Fibroblast of lung (primary cell): ENCODE data around the gene WDR13. TPM values are rescaled to one million over a fixed set of nuclear protein-coding genes. Genes with fewer than 3 reads are reported as not detected.

Experiments
- DNase-seq, 2 donors: peaks; one replicate each; pipeline versions ENCODE4 v3.0.0 to v3.0.0-alpha.2; 2010; ENCODE audit warnings: low read depth in 2 of 2
- H2AFZ ChIP-seq: 2 replicates; pipeline ENCODE4 v1.5.1; 2012; ENCODE audit warnings: low read length, control low read depth, inconsistent platforms
- H3K27ac ChIP-seq: 2 replicates; pipeline ENCODE4 v1.5.1; 2011; ENCODE audit warnings: low read length, control low read depth; ENCODE audit not compliant: insufficient read depth
- H3K27me3 ChIP-seq: 2 replicates; pipeline ENCODE4 v1.5.1; 2011; ENCODE audit warnings: mild to moderate bottlenecking, low read length; ENCODE audit not compliant: control insufficient read depth, insufficient read depth
- H3K36me3 ChIP-seq: 2 replicates; pipeline ENCODE4 v1.5.1; 2011; ENCODE audit warnings: low read length; ENCODE audit not compliant: control insufficient read depth, insufficient read depth
- H3K4me1 ChIP-seq: 2 replicates; pipeline ENCODE4 v1.5.1; 2011; ENCODE audit warnings: low read length; ENCODE audit not compliant: control insufficient read depth, insufficient read depth; ENCODE audit errors: extremely low read depth
- H3K4me2 ChIP-seq: 2 replicates; pipeline ENCODE4 v1.5.1; 2011; ENCODE audit warnings: low read length, control low read depth; ENCODE audit not compliant: insufficient read depth; ENCODE audit errors: extremely low read depth
- H3K4me3 ChIP-seq, 4 experiments: fragments of 200-600 bp in 1 of 4; sonication (generic) in 1 of 4; replicated peaks in 1 of 4; 2 replicates each; pipeline ENCODE4 v1.5.1; 2011 to 2016; ENCODE audit warnings: low read length in 4 of 4, low read depth in 3 of 4, mild to moderate bottlenecking in 3 of 4, control low read depth in 2 of 4, inconsistent platforms in 1 of 4, mixed read lengths in 1 of 4; ENCODE audit not compliant: insufficient read depth in 1 of 4; ENCODE audit errors: control extremely low read depth in 1 of 4
- H3K79me2 ChIP-seq: 2 replicates; pipeline ENCODE4 v1.5.1; 2012; ENCODE audit warnings: mild to moderate bottlenecking, low read length, inconsistent platforms; ENCODE audit not compliant: control insufficient read depth, insufficient read depth
- H3K9ac ChIP-seq: 2 replicates; pipeline ENCODE4 v1.5.1; 2011; ENCODE audit warnings: mild to moderate bottlenecking, low read length, control low read depth; ENCODE audit not compliant: insufficient read depth
- H3K9me3 ChIP-seq: 2 replicates; pipeline ENCODE4 v1.5.1; 2012; ENCODE audit warnings: low read depth, low read length; ENCODE audit not compliant: control insufficient read depth, insufficient read depth
- H4K20me1 ChIP-seq: 2 replicates; pipeline ENCODE4 v1.5.1; 2011; ENCODE audit warnings: low read length; ENCODE audit not compliant: control insufficient read depth, insufficient read depth; ENCODE audit errors: extremely low read depth
- CTCF ChIP-seq, 2 donors: IDR thresholded peaks in 1 of 2; conservative IDR thresholded peaks in 1 of 2; 1 replicate in 1 of 2; 2 replicates in 1 of 2; pipeline ENCODE4 v1.5.1; 2011 to 2012; ENCODE audit warnings: low read length in 2 of 2, control low read depth in 1 of 2, inconsistent platforms in 1 of 2, low read depth in 1 of 2, mild to moderate bottlenecking in 1 of 2
- EZH2 ChIP-seq: IDR thresholded peaks from 2 replicates; pipeline ENCODE4 v1.5.1; 2012; ENCODE audit warnings: low read length, control low read depth, mild to moderate bottlenecking; ENCODE audit errors: missing control alignments
- polyA plus RNA-seq, 2 donors: library from polyadenylated mRNA; depleted of rRNA in 1 of 2; stranded (reverse) in 1 of 2; unstranded in 1 of 2; fragments of >200 nt; gene quantifications; 2 replicates each; pipeline ENCODE4 v1.2.1, GENCODE V29; 2011 to 2012; ENCODE audit warnings: missing spikeins in 1 of 2
- total RNA-seq: library from RNA; depleted of rRNA; stranded (reverse); fragments of >200 nt; gene quantifications from 2 replicates; pipeline ENCODE4 v1.2.1, GENCODE V29; 2014

WDR13 gene
- total and polyA plus RNA-seq, 2 donors (not counting 1 experiment from before 2014, with no cell fraction given) = 41.2 to 99.7 TPM

- H2AFZ ChIP-seq = no peak overlapping the region
- H3K4me3 ChIP-seq = peak overlapping the region in 3 of 4 experiments; percentile 59 to 69 (median 69)
- no peak overlapping the region for H3K27ac ChIP-seq
These were observed 1.3 kb downstream of the WDR13 start for GRCh38 chrX:48598614-48599013.

GRCh38 chrX:48599341-48599740 lies 2.0 kb downstream of the WDR13 start:
- DNase-seq = no peak
- H3K4me1 ChIP-seq = no peaks in the 10 kb centered on the region
- H3K27ac ChIP-seq = no peak overlapping the region
- no peaks in the 10 kb centered on the region for H4K20me1 ChIP-seq
- H3K9ac ChIP-seq = no peak overlapping the region
- H3K4me2 ChIP-seq = no peak overlapping the region
- peaks cover 3% of the 10 kb centered on the region for H3K79me2 ChIP-seq
- peaks cover 2% of the 10 kb centered on the region for H3K36me3 ChIP-seq
- no peak overlapping the region for H3K4me3 ChIP-seq
- no peak overlapping the region for H2AFZ ChIP-seq
- no peak for TF ChIP-seq EZH2
- TF ChIP-seq CTCF (conservative IDR thresholded peaks at IDR 0.05 in 1 of 2, IDR thresholded peaks at IDR 0.05 in 1 of 2; ENCODE audit: low read depth in 1 of 2, low read length in 2 of 2) = no peak
- H3K27me3 ChIP-seq = no peaks in the 10 kb centered on the region
- H3K9me3 ChIP-seq = no peaks in the 10 kb centered on the region

More at GRCh38 chrX:48598614-48599013, 1.3 kb downstream of the WDR13 start:
- Histone ChIP-seq H3K9ac (no peak overlapping the region), H3K36me3 (peaks cover 2% of the 10 kb centered on the region), H3K79me2 (peaks cover 3% of the 10 kb centered on the region), H4K20me1 (no peaks in the 10 kb centered on the region), H3K4me2 (peak overlapping the region; percentile 77), H3K27me3 (no peaks in the 10 kb centered on the region), H3K9me3 (no peaks in the 10 kb centered on the region), H3K4me1 (no peaks in the 10 kb centered on the region)
- no peak for DNase-seq
- TF ChIP-seq CTCF (conservative IDR thresholded peaks at IDR 0.05 in 1 of 2, IDR thresholded peaks at IDR 0.05 in 1 of 2; ENCODE audit: low read depth in 1 of 2, low read length in 2 of 2) (no peak), EZH2 (no peak)

GRCh38 chrX:48600226-48600625 lies 2.9 kb downstream of the WDR13 start:
- no peak for DNase-seq
- TF ChIP-seq EZH2 (no peak), CTCF (conservative IDR thresholded peaks at IDR 0.05 in 1 of 2, IDR thresholded peaks at IDR 0.05 in 1 of 2; ENCODE audit: low read depth in 1 of 2, low read length in 2 of 2) (no peak)
- no peak overlapping the region for H3K4me3 ChIP-seq
- H3K4me1 ChIP-seq = no peaks in the 10 kb centered on the region
- peaks cover 3% of the 10 kb centered on the region for H3K79me2 ChIP-seq
- no peaks in the 10 kb centered on the region for H3K27me3 ChIP-seq
- H3K9ac ChIP-seq = no peak overlapping the region
- H3K4me2 ChIP-seq = no peak overlapping the region
- no peak overlapping the region for H3K27ac ChIP-seq
- peaks cover 2% of the 10 kb centered on the region for H3K36me3 ChIP-seq
- no peaks in the 10 kb centered on the region for H3K9me3 ChIP-seq
- H2AFZ ChIP-seq = no peak overlapping the region
- no peaks in the 10 kb centered on the region for H4K20me1 ChIP-seq
